HG03066 (cell line): ENCODE data around the gene HEATR5B.
A peak's percentile ranks its signal among the peaks of the same experiment; 100 is the strongest.
"Not testable (repeated sequence)": the region's sequence is repeated elsewhere in the genome, so short reads cannot be mapped to it uniquely, and the experiment has no call there.

ENCODE experiments used
- ATAC-seq: cut with Tn5 transposase; IDR thresholded peaks from one replicate; pipeline ENCODE4 v1.9.1; 2021; ENCODE audit warnings: low read depth; ENCODE audit not compliant: unreplicated experiment

HEATR5B gene

DNA sequence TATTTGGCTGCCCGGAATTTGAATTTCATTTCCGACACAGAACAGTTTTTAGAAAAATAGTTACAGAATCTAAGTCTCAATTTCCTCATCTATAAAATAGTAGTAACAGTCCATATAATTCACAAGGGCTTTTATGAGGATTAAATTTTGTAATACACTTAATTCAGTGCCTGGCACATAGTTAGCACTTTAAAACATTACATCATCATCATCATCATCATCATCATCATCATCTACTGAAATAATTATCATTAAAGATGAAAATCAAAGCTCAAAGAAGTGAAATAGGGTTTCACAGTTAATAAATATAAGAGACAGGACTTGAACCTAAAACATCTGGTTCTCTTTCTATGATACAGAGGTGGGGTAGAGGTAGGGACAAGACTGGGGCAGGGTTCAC, 13.2 kb downstream of the HEATR5B start:
- ATAC-seq = no peak

DNA sequence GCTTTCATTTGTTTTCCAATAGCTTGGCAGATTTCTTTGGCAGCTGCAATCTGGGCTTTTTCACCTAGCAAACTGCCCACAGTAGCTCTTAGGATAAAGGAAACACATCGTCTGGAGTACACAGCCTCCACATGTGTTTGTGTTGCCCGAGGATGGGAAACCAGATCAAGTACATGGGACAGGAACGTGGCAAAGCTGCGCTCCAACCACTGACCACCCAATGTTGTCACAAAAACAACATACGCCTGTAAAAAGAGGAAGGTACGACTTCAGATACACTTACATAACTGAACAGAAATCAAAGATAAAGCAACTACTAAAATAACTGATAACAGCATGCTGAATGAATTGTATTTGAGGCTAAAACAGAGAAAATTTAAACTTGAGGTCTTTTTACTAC, 15.5 kb downstream of the HEATR5B start:
- ATAC-seq = no peak

DNA sequence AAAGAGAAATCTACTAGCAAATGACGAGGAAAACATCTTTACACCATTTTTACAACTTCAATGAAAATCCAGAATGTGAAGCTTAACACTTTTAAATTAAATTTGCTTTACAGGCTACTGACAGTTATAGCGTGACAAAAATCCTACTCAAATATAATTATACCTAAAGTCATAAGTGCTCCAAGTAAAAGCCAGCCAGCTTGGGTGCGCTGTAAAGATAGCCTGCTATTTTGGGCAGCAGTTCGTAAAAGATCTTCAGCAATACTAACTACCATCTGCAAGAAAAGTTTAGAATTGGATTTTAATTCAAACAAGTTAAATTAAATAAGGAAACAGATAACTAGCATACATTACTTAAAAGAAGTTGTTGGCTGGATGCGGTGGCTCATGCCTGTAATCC, 22.4 kb downstream of the HEATR5B start:
- no peak for ATAC-seq

DNA sequence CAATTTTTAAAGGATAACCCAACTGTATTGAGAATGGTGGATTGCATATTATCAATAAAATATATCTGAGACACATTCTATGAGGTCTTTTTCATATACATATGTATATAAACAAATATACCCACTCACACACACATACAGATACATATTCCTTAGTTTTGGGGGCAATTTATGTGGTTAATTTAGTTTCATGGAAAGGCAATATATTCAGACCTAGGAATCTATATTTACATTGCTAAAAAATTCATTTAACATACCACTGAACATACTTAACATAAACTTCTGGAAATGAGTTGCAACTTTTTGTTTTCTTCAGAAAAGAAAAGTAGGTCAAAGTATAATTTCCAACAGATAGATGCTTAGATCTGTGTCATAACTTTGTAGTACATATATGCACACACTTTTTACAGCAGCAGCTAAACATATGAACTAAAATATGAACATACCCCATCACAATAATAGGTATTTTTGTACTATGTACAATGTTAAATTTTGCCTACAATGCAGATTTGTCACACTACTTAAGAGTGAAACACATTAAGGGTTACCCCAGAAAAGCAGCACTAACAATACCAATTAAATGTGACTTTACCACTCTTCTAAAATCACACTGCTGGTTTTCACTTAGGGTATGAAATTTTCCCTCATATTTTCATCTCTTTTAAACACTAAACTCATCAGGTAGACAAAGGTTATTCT, 23.0 kb downstream of the HEATR5B start:
- no peak for ATAC-seq

DNA sequence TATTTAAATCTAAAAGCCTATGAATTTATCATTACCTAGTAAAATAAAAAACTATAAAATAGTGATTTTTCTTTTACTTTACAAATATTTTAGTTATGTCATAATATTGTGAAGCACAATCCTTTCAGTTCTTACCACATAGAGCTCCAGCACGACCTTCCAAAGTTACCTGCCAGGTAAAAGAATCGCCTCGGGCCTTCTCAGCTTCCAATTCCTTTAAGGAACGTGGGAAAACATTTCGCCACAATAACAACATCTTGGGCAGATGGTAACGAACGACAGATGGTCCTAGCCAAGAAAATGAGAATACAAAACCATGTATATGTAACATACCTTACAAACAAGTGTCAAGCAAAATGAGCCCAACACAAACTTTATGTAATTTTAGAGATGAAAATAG, 23.7 kb downstream of the HEATR5B start:
- no peak for ATAC-seq

DNA sequence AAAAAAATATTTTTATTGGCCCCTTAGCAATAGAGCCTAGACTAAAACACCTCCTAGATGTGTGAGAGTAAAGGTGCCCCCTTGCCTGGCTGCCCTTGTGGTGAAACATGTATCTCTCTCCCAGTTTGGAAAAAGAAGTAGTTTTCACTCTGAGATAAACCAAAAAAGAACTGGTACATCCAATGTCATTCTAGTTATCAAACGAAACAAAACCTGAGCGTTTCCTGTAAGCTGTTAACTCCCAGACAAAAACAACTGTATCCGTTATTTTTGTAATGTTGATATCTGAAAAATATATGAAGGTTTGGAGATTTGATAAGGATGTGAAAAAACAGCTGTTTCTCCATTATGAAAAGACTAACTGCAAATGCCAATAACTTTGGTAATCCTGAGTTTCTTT, 24.3 kb downstream of the HEATR5B start:
- ATAC-seq = no peak

DNA sequence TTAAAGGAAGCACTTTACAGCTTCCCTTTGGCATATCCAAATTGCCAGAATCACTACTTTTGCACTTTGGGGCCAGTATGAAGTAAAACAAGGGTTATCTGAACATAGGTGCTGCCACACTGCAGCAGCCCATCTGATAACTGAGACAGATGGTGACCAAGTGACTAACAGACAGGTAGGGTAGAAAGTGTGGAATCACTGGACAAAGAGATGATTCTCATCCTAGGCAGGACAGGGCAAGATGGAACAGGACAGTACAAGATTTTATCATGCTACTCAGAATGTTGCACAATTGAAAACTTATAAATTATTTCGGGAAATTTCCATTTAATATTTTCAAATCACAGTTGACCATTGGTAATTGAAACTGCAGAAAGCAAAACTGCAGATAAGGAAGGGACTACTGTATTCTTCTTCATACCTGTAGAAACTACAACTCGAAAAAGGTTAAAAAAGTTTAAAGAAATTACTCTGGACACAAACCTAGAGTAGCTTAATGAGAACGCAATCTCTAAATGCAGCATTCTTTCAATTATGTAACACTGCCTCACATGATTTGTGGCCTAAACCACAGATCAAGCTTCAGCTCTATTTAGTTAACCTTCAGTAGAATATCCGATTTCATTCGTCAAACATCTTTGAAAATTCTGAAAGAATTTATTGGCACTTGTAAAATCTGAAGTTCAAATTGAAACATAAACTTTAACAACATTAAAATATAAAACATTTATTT, 31.4 kb downstream of the HEATR5B start:
- no peak for ATAC-seq

DNA sequence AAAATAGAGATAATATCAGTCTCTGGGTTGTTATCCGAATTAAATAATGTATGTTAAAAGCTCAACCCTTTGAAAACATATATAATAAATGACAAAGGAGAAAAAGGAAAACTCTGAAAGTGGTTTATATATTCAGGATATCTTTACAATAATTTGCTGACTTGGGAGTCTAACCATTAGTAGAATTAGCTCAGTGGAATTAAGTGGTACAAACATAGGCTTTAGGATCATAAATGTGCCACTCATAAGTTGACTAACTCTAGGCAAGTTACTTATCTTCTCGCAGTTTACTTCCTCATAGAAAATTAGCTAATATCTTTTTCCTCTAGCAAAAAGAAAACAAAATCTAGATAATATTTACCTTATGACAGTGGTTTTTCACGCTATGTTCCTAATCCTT, 44.6 kb downstream of the HEATR5B start:
- no peak for ATAC-seq

DNA sequence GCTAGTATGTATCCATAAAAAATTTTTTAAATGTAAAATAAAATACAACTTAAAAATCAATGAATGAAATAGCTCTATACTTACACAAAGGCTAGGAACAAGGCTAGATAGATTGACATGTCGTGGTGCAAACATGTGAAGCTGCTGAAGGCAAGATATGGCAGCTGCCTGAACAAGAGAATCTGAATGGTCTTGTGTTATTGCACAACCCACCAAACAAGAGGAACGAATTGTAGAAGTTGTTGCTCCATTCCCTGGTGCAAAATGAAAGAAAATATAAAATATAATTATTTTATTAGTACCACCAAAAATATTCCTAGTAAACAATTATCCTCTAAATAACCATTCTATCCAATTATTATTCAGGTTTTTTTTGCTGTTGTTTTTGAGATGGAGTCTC, 46.4 kb downstream of the HEATR5B start:
- ATAC-seq = no peak

DNA sequence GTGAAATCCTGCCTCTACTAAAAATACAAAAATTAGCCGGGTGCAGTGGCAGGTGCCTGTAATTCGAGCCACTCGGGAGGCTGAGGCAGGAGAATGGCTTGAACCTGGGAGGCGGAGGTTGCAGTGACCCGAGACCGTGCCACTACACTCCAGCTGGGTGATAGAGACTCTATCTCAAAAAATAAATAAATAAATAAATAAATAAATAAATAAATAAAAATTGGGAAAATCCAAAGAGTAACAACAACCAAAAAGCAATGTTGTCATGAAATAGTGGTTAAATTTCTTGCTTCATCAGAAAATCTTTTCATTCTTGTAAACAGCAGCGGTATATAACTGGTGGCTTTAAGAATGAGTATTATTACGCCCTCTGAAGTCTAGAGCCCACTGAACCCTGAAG, 54.4 kb downstream of the HEATR5B start:
- no peak for ATAC-seq

DNA sequence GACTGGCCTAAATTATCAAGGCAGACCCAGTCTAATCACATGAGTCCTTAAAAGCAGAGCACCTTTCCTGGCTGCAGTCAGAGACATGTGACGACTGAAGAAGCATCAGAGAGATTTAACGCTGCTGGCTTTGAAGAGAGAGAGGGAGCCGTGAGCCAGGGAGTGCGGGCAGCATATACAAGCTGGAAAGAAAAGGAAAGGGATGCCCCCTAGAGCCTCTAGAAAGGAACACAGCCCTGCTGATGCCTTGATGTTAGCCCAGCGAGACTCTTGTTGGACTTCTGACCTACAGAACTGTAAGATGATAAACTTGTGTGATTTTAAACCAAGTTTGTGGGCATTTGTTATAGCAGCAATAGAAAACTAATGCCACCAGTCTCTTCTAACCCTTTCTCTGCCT, 58.1 kb downstream of the HEATR5B start:
- no peak for ATAC-seq

DNA sequence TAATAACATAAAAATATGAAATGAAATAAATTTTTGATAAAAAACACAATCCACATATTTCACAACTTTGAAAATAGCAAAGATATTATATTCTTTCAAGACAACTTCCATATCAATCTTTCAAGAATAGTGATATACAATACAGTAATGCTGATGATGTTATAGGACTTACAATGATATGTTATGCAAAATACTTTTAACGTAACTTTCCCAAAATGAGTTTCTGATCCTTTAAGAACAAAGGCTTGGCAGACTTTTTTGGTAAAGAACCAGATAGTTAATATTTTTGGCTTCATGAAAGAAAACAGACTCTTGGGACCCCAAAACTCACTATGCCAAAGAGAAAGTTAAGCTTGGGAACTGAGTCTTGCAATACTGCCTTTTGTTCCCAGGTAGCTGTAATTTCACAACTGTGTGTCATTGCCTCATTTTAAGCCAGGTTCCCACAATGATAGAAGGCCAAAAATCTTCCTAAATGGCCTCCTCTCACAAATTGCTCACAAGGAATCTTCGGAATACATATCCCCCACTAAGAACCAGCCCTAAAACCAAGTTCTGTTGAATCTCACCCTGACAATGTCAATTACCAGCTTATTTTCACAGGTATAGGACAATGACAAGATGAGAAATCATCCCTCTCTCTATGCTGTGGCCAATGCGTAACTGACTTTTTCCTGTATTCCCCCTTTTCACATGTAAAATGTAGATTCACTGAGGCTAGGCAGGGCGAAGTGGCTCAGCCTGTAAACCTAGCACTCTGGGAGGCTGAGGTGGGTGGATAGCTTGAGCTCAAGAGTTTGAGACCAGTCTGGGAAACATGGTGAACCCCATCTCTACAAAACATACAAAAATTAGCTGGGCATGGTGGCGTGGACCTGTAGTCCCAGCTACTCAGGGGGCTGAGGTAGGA, 63.0 kb downstream of the HEATR5B start:
- ATAC-seq = no peak

DNA sequence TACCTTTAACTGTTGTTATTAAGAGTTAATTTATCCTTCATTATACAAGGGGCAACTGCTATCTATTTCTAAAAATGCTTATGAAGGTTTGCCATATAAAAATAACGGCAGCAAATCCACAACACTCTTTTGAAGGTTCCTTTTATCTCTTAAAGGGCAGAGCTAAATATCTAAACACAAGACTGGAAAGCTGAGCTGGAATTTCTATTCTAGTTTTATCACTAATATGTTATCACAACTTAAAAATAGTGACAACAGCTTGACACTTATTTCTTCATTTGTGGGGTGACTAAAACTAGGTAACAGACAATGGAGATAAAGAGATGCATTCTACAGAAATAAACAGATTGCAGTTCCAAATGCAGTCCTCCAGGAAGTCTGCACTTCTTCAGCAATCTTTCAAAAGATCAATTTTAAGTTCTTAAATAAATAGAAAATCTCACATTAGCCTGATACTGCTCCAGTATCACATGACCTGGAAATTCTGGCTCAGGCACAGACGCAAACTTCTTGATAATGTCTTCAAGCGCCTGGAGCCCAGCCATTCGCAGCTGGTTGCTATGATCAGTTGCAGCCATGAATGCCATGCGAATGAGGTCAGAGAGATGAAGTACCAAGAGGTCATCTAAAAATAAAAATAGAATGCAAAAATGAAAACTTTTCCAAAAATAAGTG, 63.8 kb downstream of the HEATR5B start:
- ATAC-seq = no peak

DNA sequence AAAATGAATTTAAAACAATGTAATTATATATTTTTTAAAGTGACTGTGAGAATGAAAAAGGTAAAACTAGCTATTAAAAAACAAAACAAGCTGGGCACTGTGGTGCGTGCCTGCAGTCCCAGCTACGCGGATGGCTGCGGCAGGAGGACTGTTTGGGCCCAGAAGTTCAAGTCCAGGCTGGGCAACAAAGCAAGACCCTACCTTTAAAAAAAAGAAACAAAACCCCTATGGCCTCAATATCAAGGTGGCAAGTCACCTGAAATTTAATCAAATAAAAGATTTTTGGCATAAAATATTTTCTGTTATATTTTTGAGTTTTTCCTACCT, 70.9 kb downstream of the HEATR5B start:
- ATAC-seq = peak; percentile 27

DNA sequence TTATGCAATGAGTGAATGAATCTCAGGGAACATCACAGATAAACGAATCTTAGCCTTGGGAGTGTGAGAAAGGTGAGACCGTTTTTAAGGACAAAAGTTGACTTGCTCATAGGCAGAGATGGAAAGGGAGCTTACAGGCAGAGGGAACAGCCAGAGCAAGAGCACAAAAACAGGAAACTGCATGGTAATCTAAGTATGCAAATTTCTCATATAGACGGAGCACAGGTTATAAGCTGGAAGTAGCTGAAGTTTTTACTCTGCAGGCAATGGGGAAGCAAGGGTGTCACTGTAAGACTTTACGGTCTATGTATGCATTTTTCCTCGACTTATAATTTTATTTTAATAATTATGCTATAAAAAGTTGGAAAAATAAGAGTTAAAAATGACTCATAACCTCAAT, 73.0 kb downstream of the HEATR5B start:
- ATAC-seq = no peak

DNA sequence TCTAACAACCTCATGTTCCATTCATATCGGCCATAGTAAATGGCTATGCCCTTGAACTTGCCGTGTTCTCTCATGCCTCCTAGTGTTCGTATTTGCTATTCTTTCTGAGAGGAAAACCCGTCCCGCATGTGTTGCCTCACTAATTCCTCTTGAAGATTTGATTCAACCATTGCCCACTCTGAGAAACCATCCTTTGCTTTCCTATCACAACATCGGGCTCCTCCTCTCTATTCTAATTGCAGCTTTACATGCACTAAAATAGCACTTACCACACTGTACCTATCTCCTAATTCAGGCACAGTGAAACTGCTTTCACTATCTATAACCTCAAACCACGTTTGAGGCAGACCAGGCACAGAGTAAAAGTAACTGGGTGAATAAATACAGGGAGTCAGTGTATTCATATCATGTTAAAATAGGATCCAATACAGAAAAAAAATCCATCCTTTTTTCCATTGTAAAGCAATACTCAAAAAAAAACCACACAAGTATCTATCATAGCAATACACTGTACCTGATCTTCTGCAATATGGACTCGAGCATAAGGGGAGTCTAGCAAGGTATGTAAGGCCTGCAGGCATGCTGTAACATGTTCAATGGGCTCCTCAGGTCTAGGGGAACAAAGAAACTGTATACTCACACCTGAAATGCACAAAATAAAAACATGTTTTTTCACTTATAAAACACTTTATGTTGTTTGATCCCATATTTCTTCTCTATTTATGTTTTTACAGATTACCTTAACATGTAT, 78.9 kb downstream of the HEATR5B start:
- ATAC-seq = peak; percentile 98

DNA sequence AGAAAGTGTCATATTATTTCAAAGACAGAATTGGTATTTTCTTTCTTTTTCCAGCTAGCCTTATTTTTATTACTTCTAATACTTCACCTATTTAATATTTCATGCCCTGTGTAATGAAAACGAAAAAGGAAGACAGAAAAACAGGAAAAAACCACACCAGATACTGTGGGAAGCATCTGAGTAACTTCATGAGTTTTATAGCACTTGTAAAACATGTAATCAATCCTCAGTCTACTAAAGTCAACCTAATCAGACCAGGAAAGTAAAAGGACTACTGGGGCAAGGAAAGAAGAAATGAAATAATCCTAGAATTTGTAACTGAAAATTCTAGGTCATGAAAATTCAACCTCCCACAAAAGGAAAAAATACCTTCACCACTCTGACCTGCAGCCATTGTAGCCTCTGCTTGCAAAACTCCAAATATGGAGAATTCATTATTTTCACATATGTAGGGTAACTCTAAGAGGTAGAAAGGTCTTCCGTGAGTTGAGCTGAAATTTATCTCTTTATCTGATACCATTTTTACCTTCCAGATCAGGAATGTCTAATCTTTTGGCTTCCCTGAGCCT, 83.1 kb downstream of the HEATR5B start:
- ATAC-seq = no peak

DNA sequence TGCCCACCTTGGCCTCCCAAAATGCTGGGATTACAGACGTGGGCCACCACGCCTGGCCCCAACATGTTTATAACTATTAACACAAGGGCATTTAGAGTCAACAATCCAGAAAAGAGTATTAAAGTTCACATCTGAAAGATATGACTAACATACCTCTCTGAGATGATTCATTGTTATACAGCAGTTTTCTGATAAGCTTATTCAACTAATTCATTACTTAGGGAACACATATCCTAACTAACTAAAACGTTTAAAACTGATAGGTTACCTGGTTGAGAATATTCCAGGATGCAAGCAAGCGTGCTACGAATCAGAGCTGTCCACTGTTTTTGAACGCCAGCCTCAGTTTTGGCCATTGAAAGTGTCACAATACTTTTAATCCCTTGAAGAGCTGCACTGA, 83.9 kb downstream of the HEATR5B start:
- no peak for ATAC-seq

DNA sequence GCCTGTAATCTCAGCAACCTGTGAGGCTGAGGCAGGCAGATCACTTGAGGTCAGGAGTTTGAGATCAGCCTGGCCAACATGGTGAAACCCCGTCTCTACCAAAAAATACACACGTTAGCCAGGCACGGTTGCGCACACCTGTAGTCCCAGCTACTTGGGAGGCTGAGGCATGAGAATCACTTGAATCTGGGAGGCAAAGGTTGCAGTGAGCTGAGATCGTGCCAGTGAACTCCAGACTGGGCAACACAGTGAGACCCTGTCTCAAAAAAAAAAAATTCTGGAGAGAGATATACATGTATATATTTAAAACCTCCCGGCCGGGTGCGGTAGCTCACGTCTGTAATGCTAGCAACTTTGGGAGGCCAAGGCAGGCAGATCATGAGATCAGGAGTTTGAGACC, 84.8 kb downstream of the HEATR5B start:
- not testable (repeated sequence) for ATAC-seq
